Neural cell (in vitro differentiated cells): ENCODE measurements around the gene SH3RF3. TPM values are rescaled to one million over a fixed set of nuclear protein-coding genes. Genes with fewer than 3 reads are reported as not detected.

Source experiments
- H2AFZ ChIP-seq: fragments of 200-600, 300-800 bp; sonication (generic), shearing (Covaris generic); 2 replicates; pipeline ENCODE4 v1.6.0; 2014; ENCODE audit warnings: low read depth, mild to moderate bottlenecking, antibody characterized with exemption, low read length, moderate library complexity
- H3F3A ChIP-seq: fragments of 200-600 bp; shearing (Covaris generic); 2 replicates; pipeline ENCODE4 v1.6.1; 2016; ENCODE audit warnings: mild to moderate bottlenecking, moderate library complexity, mixed read lengths, antibody characterized with exemption, low read length; ENCODE audit not compliant: insufficient read depth, poor library complexity, severe bottlenecking
- H3K27ac ChIP-seq: fragments of 200-600, 300-800 bp; sonication (generic), shearing (Covaris generic); 2 replicates; pipeline ENCODE4 v1.5.1; 2014; ENCODE audit warnings: mild to moderate bottlenecking, low read length, moderate library complexity
- H3K27me3 ChIP-seq: fragments of 300-800, 200-600 bp; sonication (generic), shearing (Covaris generic); 2 replicates; pipeline ENCODE4 v1.6.0; 2014; ENCODE audit warnings: mild to moderate bottlenecking, low read depth, low read length, moderate library complexity; ENCODE audit not compliant: insufficient read depth
- H3K36me3 ChIP-seq: fragments of 300-800, 200-600 bp; sonication (generic), shearing (Covaris generic); 2 replicates; pipeline ENCODE4 v1.5.1; 2014; ENCODE audit warnings: mild to moderate bottlenecking, antibody characterized with exemption, low read length, moderate library complexity; ENCODE audit not compliant: insufficient read depth
- H3K4me2 ChIP-seq: fragments of 300-800, 200-600 bp; sonication (generic), shearing (Covaris generic); 2 replicates; pipeline ENCODE4 v1.6.0; 2014; ENCODE audit warnings: mild to moderate bottlenecking, low read length
- H3K4me3 ChIP-seq: fragments of 300-800, 200-600 bp; sonication (generic), shearing (Covaris generic); 2 replicates; pipeline ENCODE4 v1.5.1; 2014; ENCODE audit warnings: mild to moderate bottlenecking, low read length, moderate library complexity
- H3K79me2 ChIP-seq: fragments of 200-600 bp; shearing (Covaris generic); replicated peaks from 2 replicates; pipeline ENCODE4 v1.6.0; 2014; ENCODE audit warnings: mild to moderate bottlenecking, low read length, moderate library complexity; ENCODE audit not compliant: insufficient read depth
- H3K9ac ChIP-seq: fragments of 300-800, 200-600 bp; sonication (generic), shearing (Covaris generic); 2 replicates; pipeline ENCODE4 v1.6.1; 2016; ENCODE audit warnings: mild to moderate bottlenecking, low read length, mixed read lengths
- H3K9me2 ChIP-seq: fragments of 200-600 bp; shearing (Covaris generic); 2 replicates; pipeline ENCODE4 v1.6.1; 2016; ENCODE audit warnings: mild to moderate bottlenecking, low read length, mixed read lengths; ENCODE audit not compliant: insufficient read depth
- H3K9me3 ChIP-seq: fragments of 200-600, 300-800 bp; sonication (generic), shearing (Covaris generic); 2 replicates; pipeline ENCODE4 v1.6.1; 2016; ENCODE audit warnings: mild to moderate bottlenecking, mixed run types, low read length, moderate library complexity, mixed read lengths
- H4K20me1 ChIP-seq: fragments of 200-600 bp; shearing (Covaris generic); 2 replicates; pipeline ENCODE4 v1.6.1; 2016; ENCODE audit warnings: mild to moderate bottlenecking, mixed run types; ENCODE audit not compliant: insufficient read depth
- CTCF ChIP-seq: fragments of 450-650 bp; IDR thresholded peaks from 2 replicates; pipeline ENCODE4 v1.5.1; 2014; ENCODE audit warnings: antibody characterized with exemption, mild to moderate bottlenecking, moderate library complexity; ENCODE audit not compliant: poor library complexity, severe bottlenecking
- EP300 ChIP-seq: fragments of 450-650 bp; conservative IDR thresholded peaks from 2 replicates; pipeline ENCODE4 v1.6.1; 2014; ENCODE audit warnings: antibody characterized with exemption, mild to moderate bottlenecking, moderate library complexity; ENCODE audit not compliant: poor library complexity, severe bottlenecking
- EZH2 ChIP-seq: fragments of 200-600, 300-800 bp; shearing (Covaris generic), sonication (generic); IDR thresholded peaks from 2 replicates; pipeline ENCODE4 v1.6.1; 2014; ENCODE audit warnings: antibody characterized with exemption, low read length, borderline replicate concordance, mild to moderate bottlenecking; ENCODE audit not compliant: insufficient read depth, poor library complexity, severe bottlenecking
- RAD21 ChIP-seq: fragments of 450-650 bp; conservative IDR thresholded peaks from 2 replicates; pipeline ENCODE4 v1.6.1; 2014; ENCODE audit warnings: antibody characterized with exemption, mild to moderate bottlenecking, moderate library complexity
- REST ChIP-seq: IDR thresholded peaks from 2 replicates; pipeline ENCODE4 v1.6.1; 2012; ENCODE audit warnings: borderline replicate concordance
- SMC3 ChIP-seq: fragments of 450-650 bp; conservative IDR thresholded peaks from 2 replicates; pipeline ENCODE4 v1.6.1; 2014; ENCODE audit warnings: antibody characterized with exemption, mild to moderate bottlenecking, moderate library complexity; ENCODE audit not compliant: poor library complexity
- TAF1 ChIP-seq: IDR thresholded peaks from 2 replicates; pipeline ENCODE4 v1.6.1; 2012; ENCODE audit warnings: low read depth
- polyA plus RNA-seq: library from polyadenylated mRNA; depleted of rRNA; stranded (reverse); fragments of >200 nt; gene quantifications from 2 replicates; pipeline ENCODE4 v1.2.3, GENCODE V29; 2014

SH3RF3 gene
- polyA plus RNA-seq, 1 donor from 2014 or later, result 0.53 TPM

GRCh38 chr2:109316091-109316490 lies 187.1 kb downstream of the SH3RF3 start:
- Histone ChIP-seq H3K4me2 (no peak overlapping the region), H3K36me3 (no peaks in the 10 kb centered on the region), H3F3A (no peaks in the 10 kb centered on the region), H3K9me2 (no peaks in the 10 kb centered on the region), H3K27ac (no peak overlapping the region), H3K27me3 (no peaks in the 10 kb centered on the region), H3K4me3 (no peak overlapping the region), H3K9ac (no peak overlapping the region), H2AFZ (no peak overlapping the region), H3K79me2 (no peaks in the 10 kb centered on the region), H4K20me1 (no peaks in the 10 kb centered on the region), H3K9me3 (no peaks in the 10 kb centered on the region)
- TF ChIP-seq EZH2, result no peak
- TF ChIP-seq SMC3, result no peak
- TF ChIP-seq CTCF, result no peak
- TF ChIP-seq REST, result no peak
- TF ChIP-seq EP300, result no peak
- no peak for TF ChIP-seq RAD21
- TF ChIP-seq TAF1, result no peak

GRCh38 chr2:109317471-109318095 lies 188.6 kb downstream of the SH3RF3 start:
- no peak overlapping the region for H3K4me3 ChIP-seq
- no peak overlapping the region for H3K4me2 ChIP-seq

More at GRCh38 chr2:109317471-109318095, 188.6 kb downstream of the SH3RF3 start:
- Histone ChIP-seq H3K79me2 (no peaks in the 10 kb centered on the region), H2AFZ (no peak overlapping the region), H3K9ac (no peak overlapping the region), H3K27me3 (no peaks in the 10 kb centered on the region), H3K36me3 (no peaks in the 10 kb centered on the region), H4K20me1 (no peaks in the 10 kb centered on the region), H3K27ac (no peak overlapping the region), H3K9me2 (no peaks in the 10 kb centered on the region), H3F3A (no peaks in the 10 kb centered on the region), H3K9me3 (no peaks in the 10 kb centered on the region)
- TF ChIP-seq TAF1 (no peak), SMC3 (no peak), EZH2 (no peak)
